ENCODE measurements around the gene PTGIS. TPM values are rescaled to one million over a fixed set of nuclear protein-coding genes. Genes with fewer than 3 reads are reported as not detected.

PTGIS gene
- total RNA-seq, 4 donors from 2014 or later, result 17.0 to 39.2 (median 32.4) TPM

DNA sequence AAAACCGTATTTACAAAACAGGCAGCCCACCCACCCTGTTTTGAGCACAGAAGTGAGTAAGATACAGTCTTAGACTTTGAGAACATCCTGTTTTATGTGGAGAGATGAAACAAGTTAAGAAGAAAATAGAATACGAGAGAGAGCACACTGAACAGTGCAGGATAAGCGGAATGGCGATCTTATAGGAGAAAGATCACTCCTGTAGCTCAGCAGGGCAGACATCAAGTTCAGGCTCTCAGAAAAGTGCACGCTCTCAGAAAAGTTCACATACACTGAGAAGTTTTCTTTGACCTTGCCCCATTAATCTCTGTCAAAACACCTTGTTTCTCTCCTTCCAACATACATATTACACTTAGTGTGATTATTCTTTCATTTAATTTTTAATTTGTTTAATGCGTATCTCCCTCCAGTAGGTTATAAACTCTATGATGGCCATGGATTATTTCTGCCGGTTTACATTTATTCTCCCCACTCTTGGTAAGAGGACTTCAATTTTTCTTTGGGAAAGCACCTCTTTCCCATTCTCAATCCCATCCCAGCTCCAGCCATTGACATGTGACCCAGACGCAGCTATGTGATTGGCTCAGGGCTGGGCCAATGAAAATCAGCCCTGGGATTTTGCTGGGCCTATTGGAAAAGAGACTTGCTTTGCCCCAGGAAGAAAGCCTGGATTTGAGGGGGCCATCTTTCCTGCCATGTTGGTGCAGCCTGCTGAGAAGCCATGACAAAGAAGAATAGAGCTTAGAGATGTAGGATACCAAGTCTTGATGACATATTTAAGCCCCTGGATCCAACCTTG, 101.6 kb downstream of the PTGIS start:
- TF ChIP-seq, protein P1, sequence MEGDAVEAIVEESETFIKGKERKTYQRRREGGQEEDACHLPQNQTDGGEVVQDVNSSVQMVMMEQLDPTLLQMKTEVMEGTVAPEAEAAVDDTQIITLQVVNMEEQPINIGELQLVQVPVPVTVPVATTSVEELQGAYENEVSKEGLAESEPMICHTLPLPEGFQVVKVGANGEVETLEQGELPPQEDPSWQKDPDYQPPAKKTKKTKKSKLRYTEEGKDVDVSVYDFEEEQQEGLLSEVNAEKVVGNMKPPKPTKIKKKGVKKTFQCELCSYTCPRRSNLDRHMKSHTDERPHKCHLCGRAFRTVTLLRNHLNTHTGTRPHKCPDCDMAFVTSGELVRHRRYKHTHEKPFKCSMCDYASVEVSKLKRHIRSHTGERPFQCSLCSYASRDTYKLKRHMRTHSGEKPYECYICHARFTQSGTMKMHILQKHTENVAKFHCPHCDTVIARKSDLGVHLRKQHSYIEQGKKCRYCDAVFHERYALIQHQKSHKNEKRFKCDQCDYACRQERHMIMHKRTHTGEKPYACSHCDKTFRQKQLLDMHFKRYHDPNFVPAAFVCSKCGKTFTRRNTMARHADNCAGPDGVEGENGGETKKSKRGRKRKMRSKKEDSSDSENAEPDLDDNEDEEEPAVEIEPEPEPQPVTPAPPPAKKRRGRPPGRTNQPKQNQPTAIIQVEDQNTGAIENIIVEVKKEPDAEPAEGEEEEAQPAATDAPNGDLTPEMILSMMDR (IDR thresholded peaks at IDR 0.05; ENCODE audit: low read depth), result no peak

DNA sequence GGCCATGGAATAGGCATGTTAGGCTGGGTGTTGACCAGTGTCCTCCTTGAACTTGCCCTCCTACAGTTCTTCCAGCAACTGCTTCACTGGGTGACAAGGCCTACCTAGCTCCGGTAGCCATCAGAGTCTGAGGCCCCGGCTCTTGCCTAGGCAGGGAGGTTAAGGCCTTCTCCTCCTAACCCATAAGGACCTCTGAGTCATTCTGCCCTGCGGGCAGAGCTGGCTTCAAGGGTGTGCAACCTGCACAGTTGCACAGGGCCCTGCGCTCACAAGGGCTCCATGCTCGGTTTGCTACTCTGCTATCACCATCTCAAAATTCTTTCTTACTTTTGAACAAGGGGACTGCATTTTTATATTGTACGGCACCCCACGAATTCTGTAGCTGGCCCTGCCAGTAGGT, 103.4 kb downstream of the PTGIS start:
- TF ChIP-seq, protein P1 (IDR thresholded peaks at IDR 0.05; ENCODE audit: low read depth), result no peak

DNA sequence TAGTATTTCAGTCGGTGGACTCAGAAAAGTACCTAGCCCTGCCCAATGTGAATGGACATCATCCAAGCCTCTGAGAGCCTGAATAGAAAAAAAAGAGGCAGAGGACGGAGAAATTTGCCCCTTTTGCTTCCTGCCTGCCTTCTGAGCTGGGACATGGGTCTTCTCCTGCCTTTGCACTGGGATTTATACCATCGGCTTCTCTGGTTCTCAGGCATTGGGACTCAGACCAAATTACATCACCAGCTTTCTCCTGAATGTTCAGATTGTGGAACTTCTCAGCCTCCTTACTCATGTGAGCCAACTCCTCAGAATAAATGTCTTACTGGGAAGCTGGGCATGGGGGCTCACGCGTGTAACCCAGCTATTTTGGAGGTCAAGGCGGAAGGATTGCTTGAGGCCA, 105.3 kb downstream of the PTGIS start:
- TF ChIP-seq, protein P1 (IDR thresholded peaks at IDR 0.05; ENCODE audit: low read depth), result no peak

DNA sequence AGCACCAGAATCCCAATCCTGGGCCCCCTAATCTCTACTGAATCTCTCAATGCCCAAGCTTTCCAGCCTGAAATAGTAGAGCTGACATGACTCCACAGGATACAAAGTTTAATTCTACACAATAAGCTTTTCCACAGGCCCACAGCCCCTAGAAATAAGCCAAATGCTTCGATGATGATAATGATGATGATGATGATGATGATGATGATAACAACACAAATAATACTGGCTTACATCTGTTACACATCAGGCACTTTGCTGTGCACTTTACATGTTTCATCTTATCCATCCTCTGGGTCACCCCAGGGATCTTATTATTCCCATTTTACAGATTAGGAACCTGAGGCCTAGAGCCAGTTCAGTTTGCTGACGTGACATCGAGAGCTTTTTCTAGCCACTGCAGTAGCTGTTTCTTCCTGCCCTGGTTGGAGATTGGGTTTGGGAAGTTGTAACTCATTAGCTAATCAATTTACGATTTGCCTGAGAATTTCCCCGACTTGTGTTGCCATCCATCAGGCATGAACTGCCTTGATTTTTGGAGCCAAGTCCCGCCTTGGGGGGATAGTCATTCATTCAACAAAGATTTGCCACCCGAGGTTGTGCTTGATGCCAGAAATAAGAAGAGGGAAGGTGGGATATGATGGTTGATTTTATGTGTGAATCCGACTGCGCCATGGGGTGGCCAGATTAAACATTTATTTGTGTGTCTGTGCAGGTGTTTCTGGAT, 105.9 kb downstream of the PTGIS start:
- TF ChIP-seq, protein P1 (IDR thresholded peaks at IDR 0.05; ENCODE audit: low read depth), result no peak

DNA sequence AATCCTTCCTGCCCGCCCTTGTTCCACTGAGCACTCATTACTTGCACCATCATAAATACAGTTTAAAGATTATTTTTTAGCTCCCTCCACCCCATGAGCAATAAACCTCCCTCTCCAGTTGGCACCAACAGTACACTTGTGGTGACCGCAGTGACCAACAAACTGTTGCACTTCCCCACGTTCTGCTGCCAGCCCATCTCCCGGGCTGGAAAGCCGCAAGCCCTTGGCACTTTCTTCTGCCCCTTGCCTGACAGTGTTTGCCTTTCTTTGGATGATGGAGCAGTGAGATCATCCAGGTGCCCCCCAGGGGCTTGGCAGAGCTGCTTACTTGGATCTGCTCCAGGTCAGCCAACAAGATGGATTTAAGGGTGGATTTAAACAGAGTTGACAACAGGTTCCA, 107.0 kb downstream of the PTGIS start:
- TF ChIP-seq, protein P1 (IDR thresholded peaks at IDR 0.05; ENCODE audit: low read depth), result no peak

DNA sequence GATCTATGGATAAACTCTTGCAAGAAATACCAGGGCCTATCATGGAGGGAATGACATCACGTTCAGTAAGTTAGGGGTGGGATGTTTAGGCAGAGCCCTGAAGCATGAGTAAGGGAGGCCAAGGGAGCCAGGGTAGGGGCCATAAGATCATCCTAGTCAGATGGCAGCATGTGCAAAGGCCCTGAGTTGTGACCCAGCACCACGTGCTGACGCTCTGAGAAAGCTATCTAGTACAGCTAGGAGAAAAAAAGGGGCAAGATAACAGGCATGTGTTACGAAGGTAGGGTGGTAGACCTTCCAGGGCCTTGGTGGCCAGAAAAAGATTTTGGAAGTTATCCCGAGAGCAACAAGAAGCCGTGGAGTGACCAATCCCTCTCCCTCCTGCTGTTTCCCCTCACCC, 107.8 kb downstream of the PTGIS start:
- TF ChIP-seq, protein P1 (IDR thresholded peaks at IDR 0.05; ENCODE audit: low read depth), result no peak

DNA sequence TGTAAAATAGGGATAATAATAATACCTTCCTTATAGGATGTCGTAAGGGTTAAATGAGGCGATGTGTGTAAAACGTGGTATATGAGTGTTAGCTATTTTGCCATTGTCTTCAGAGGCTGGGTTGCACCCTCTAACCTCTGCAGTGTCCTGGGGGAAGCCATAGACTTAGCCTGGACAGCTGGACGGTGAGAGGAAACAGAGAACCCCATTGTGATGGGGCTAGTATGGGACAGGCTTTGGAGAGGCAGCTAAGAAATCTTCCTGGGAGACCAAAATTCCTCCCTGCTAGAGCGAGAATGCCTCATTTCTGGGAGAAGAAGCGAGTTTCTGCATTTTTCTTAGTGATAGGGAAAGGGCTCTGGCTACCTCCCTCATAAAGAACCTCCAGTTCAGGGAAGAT, 108.3 kb downstream of the PTGIS start:
- TF ChIP-seq, protein P1 (IDR thresholded peaks at IDR 0.05; ENCODE audit: low read depth), result no peak

Data from subcutaneous adipose tissue (tissue), 4 donors.